Activated CD4-positive, alpha-beta T cell treated with anti-CD3 and anti-CD28 coated beads, Interleukin-2, amount 50 U/mL, for 16 hours (primary cell): ENCODE measurements around the gene ACR.
"Not testable (repeated sequence)": the region's sequence is repeated elsewhere in the genome, so short reads cannot be mapped to it uniquely, and the experiment has no call there.

ENCODE experiments used
- DNase-seq: peaks from one replicate; pipeline ENCODE4 v3.0.0-alpha.2; 2020

The ACR gene

DNA sequence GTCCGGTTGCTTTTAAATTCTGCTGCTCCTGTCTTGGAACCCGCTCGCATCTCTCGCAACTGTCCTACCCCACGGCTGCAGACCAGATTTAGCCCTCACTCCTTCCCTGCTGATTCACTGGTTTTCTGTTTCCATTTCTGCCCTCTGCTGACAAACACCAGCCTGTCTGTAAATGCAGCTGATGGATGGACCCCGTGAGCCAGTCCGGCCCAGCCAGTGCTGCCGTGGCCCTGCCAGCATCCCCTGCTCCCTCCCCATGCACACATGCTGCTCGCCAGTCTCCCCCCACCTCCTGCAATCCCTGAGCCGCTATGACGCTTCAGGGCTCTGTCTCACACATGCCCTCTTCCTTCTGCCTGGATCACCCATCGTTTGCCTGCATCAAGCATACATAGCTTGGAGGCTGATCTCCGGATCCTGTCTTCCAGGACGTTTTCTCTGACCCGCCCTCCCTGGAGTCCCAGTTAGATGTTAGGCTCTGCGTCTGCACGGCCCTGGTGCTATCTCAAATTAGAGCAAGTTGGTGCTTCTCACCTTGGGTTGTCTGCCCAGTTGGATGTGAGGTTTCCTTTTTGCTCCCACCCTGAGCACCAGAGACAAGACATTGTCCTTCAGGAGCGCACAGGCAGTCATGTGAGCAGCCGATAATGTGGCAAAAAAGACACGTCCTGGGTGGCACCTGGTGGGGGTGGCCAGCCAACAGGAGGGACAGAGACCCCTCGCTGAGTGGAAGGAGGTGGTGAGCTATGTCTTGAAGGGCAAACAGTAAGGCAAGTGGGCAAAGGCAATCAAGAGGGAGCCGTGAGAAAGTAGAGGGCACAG lies 4.3 kb upstream of the ACR start:
- no peak for DNase-seq

DNA sequence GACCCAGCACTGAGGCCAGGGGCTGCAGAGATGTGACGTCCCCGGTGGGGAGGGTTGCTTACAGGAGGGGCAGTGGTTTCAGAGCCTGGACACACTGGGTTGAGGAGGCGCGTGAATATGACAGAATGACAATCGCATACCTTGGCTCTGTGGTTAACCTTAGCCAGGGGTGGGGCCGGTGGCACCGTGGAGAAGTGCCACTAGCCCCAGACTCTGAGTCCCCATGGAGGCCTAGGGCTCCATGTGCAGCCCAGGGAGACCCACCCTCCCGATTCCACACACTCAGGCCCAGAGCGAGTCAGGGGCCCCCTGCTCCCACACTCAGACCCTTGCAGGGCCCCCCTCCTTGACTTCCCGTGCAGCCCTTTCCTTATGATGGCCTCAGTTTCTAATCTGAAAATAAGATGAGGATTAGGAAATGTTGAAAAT lies 3.6 kb upstream of the ACR start:
- no peak for DNase-seq

- DNase-seq: no peak
Observed at GRCh38 chr22:50734986-50735738, 2.8 kb upstream of the ACR start.

DNA sequence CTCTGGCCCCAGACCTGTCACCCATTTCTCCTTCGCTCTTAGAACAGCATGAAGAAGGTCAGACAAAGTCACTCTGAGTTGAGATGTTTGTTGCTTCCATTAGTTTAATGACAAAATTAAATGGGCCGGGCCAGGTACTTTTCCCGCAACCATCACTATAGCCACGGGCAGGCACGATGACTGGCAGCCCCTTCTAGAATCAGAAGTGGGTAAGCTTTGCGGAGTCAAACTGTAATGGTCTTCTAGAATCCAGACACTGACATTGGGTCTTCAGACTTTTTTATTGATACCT lies 2.3 kb upstream of the ACR start:
- no peak for DNase-seq

GRCh38 chr22:50738649-50739227 lies 734 bp downstream of the ACR start:
- no peak for DNase-seq

DNA sequence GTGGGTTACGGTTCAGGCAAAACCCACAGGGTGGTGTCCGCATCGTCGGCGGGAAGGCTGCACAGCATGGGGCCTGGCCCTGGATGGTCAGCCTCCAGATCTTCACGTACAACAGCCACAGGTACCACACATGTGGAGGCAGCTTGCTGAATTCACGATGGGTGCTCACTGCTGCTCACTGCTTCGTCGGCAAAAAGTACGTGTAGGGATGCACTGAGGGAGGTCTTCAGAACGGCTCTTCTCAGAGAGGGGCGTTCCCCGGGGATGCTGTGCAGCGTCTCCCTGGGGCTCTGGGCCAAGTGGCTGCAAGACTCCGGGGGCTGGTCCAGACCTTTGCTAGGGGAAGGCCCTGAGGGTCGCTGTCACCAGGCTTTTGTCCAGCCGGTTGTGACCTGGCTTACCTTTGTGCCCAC lies 1.3 kb downstream of the ACR start:
- DNase-seq: no peak

GRCh38 chr22:50739894-50740293 lies 1.9 kb downstream of the ACR start:
- no peak for DNase-seq

DNA sequence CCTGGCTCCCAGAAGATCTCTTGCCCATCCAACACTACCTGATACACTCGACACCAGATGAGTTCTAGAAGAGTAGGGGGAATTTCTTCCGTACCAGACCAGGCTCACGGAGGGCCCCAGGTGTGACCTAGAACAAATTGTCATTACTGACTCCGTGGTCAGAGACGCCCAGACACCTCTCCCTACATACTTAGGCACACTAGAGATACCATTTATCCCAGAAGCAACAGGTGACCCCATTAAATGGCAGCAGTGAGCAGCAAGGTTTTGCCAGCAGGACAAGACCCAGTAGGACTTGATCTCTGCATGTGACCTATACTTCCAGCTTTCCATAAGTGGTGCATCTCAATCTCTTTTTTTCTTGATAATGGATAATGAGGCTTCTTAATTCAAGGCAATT lies 2.7 kb downstream of the ACR start:
- not testable (repeated sequence) for DNase-seq

DNA sequence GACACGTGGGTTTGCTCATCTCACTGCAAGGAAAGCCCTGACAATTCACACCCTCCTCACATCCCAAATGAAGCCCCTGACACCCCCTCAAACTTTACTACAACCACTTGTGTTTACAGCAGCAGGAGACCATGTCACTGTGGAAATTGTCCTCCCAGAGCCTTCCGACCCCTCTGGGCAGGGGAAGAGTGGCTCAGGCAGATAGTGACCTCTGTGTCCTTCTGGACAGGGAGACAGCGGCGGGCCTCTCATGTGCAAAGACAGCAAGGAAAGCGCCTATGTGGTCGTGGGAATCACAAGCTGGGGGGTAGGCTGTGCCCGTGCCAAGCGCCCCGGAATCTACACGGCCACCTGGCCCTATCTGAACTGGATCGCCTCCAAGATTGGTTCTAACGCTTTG lies 6.4 kb downstream of the ACR start:
- not testable (repeated sequence) for DNase-seq

- not testable (repeated sequence) for DNase-seq
Observed at GRCh38 chr22:50747521-50747920, 9.5 kb downstream of the ACR start.

DNA sequence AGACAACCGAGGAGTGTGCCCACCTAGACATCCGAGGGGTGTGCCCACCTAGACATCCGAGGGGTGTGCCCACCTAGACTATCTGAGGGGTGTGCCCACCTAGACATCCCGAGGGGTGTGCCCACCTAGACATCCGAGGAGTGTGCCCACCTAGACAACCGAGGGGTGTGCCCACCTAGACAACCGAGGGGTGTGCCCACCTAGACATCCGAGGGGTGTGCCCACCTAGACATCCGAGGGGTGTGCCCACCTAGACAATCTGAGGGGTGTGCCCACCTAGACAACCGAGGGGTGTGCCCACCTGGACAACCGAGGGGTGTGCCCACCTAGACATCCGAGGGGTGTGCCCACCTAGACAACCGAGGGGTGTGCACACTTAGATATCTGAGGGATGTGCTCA lies 10.6 kb downstream of the ACR start:
- not testable (repeated sequence) for DNase-seq

DNA sequence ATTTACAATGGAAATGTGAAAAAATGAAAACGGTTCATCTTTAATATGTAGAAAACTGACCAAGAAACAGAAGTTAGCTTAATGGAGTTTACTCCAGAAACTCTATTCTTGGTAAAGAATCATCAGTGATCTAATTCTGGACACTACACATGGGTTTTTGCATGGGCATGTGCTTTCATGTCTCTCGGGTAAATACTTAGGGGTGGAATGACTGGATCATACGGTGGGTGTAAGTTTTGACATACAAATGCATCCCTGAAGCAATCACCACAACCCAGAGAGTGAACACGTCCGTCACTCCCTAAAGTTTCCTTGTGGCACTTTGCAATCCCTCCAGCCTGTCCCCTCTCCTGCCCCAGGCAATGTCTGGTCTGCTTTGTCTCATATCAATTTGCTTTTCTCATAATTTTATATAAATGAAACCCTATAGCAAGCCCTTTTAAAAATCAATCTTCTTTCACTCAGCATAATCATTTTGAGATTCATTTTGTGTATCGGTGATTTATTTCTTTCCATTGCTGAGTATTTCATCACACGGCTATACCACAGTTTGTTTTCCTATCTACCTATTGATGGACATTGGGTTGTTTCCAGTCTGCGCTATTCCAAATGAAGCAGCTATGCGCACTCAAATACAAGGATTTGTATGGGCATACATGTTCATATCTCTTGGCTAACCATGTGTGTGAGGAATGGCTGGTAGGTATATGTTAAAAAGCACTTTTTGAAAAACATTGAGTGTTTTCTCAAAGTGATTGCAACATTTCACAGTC lies 11.5 kb downstream of the ACR start:
- DNase-seq: not testable (repeated sequence)

DNA sequence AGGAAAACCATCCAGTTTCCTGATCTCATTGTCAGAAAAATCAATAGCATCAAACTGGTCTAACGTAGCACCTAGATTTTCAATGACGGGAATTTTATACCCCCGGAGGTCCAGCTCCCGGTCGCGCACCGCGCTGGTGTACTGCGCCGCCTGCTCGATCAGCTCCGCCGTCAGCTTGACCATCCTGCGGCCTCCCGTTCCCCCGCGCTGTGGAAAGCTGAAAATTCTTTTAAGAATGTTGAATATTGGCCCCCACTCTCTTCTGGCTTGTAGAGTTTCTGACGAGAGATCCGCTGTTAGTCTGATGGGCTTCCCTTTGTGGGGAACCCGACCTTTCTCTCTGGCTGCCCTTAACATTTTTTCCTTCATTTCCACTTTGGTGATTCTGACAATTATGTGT lies 17.2 kb downstream of the ACR start:
- DNase-seq: not testable (repeated sequence)

GRCh38 chr22:50756406-50756805 lies 18.4 kb downstream of the ACR start:
- DNase-seq: not testable (repeated sequence)

DNA sequence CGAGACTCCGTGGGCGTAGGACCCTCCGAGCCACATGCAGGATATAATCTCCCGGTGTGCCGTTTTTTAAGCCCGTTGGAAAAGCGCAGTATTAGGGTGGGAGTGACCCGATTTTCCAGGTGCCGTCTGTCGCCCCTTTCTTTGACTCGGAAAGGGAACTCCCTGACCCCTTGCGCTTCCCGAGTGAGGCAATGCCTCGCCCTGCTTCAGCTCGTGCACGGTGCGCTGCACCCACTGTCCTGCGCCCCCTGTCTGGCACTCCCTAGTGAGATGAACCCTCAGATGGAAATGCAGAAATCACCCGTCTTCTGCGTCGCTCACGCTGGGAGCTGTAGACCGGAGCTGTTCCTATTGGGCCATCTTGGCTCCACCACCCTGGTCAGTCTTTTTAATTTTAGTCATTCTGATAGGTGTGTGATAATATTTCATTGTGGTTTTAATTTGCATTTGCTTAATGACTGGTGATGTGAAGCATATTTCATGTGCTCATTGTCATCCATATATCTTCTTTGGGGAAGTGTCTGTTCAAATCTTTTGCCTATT lies 19.0 kb downstream of the ACR start:
- DNase-seq: peak; percentile 39

DNA sequence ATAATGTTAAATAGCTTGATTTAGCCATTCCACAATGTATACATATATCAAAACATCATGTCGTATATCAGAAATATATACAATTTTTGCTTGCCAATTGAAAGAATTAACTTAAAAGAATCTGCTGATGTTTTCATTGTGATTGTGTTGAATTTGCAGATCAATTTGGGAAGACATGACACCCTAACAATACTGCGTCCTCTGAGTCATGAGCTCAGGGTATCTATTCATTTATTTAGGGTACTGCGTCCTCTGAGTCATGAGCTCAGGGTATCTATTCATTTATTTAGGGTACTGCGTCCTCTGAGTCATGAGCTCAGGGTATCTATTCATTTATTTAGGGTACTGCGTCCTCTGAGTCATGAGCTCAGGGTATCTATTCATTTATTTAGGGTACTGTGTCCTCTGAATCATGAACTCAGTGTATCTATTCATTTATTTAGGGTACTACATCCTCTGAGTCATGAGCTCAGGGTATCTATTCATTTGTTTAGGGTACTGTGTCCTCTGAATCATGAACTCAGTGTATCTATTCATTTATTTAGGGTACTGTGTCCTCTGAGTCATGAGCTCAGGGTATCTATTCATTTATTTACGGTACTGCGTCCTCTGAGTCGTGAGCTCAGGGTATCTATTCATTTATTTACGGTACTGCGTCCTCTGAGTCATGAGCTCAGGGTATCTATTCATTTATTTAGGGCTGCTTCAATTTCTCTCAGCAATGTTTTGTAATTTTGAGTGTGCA lies 21.8 kb downstream of the ACR start:
- DNase-seq: not testable (repeated sequence)

GRCh38 chr22:50761829-50762228 lies 23.8 kb downstream of the ACR start:
- DNase-seq: not testable (repeated sequence)

DNA sequence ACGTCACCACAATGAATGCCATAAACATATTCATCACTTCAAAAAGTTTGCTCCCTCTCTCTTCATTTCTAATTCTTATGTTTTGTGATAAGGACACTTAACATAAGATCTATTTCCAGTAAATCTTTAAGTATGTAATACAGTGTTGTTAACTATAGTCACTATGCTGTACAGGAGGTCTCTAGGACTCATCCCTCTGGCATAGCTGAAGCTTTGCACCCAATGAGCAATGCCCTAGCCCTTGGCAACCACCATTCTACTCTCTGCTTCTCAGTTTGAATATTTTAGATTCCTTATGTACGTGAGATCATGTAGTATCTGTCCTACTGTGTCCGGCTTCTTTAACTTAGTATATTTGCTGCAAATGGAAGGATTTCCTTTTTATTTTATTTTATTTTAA lies 26.3 kb downstream of the ACR start:
- DNase-seq: not testable (repeated sequence)

GRCh38 chr22:50775132-50775531 lies 37.1 kb downstream of the ACR start:
- not testable (repeated sequence) for DNase-seq

GRCh38 chr22:50777631-50778030 lies 39.6 kb downstream of the ACR start:
- DNase-seq: not testable (repeated sequence)

DNA sequence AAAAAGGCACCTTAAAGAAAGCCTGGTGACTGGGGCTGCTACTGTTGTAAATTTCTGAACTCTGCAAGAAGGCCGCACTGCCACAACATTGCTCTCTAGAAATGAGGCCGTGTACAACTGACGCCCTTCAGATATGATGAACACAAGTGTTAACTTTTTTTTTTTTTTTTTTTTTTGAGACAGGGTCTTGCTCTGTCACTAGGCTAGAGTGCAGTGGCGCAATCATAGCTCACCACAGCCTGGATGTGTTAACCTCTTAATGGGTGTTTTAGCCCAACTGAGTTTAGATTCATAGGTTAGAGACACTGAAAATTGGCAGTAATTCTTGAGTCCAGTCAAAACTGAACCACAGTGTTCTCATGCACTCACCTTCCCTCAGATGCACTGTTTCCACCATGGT lies 42.2 kb downstream of the ACR start:
- DNase-seq: peak; percentile 75

GRCh38 chr22:50782253-50782652 lies 44.2 kb downstream of the ACR start:
- DNase-seq: not testable (repeated sequence)
